A673 (cell line): ENCODE results near the gene CEACAM8. TPM values are rescaled to one million over a fixed set of nuclear protein-coding genes. Genes with fewer than 3 reads are reported as not detected.

ENCODE experiments used
- BruUV-seq: library from RNA; stranded (reverse); fragments of 400-500 nt; replicated peaks from 2 replicates; lab custom pipeline; 2021; lab: Mats Ljungman, UMichigan
- CTCF ChIA-PET: fragments of 300-600 bp; sonication (Branson Sonifier 250); formaldehyde crosslinking; loops from one replicate; lab custom pipeline; 2022; ENCODE audit warnings: antibody characterized with exemption; lab: Charles Lee
- POLR2A ChIA-PET: fragments of 300-600 bp; sonication (Branson Sonifier 250); formaldehyde crosslinking; loops from one replicate; lab custom pipeline; 2022; ENCODE audit warnings: antibody characterized with exemption; ENCODE audit not compliant: low non-redundant PET; lab: Charles Lee
- DNase-seq: peaks from one replicate; pipeline ENCODE4 v3.0.0-alpha.2; 2015; ENCODE audit warnings: low spot score
- H3K27ac ChIP-seq: fragments of 200-600 bp; sonication (generic); 2 replicates; pipeline ENCODE4 v1.5.1; 2016; ENCODE audit warnings: mixed run types, low read depth, mild to moderate bottlenecking, mixed read lengths, antibody characterized with exemption, low read length; ENCODE audit not compliant: poor library complexity, severe bottlenecking
- H3K27me3 ChIP-seq: fragments of 200-600 bp; sonication (generic); replicated peaks from 2 replicates; pipeline ENCODE4 v1.6.1; 2017; ENCODE audit warnings: mixed run types, low read depth, mild to moderate bottlenecking, mixed read lengths, antibody characterized with exemption, low read length; ENCODE audit not compliant: insufficient read depth, poor library complexity
- H3K36me3 ChIP-seq: fragments of 200-600 bp; sonication (generic); 2 replicates; pipeline ENCODE4 v1.6.1; 2016; ENCODE audit warnings: mixed run types, mild to moderate bottlenecking, mixed read lengths, antibody characterized with exemption, low read length; ENCODE audit not compliant: insufficient read depth, poor library complexity, severe bottlenecking
- H3K4me1 ChIP-seq: fragments of 200-600 bp; sonication (generic); 2 replicates; pipeline ENCODE4 v1.6.1; 2017; ENCODE audit warnings: mixed run types, mild to moderate bottlenecking, mixed read lengths, antibody characterized with exemption, low read length; ENCODE audit not compliant: insufficient read depth, poor library complexity, severe bottlenecking
- H3K4me3 ChIP-seq: fragments of 200-600 bp; sonication (generic); 2 replicates; pipeline ENCODE4 v1.5.1; 2016; ENCODE audit warnings: low read depth, mixed run types, mild to moderate bottlenecking, mixed read lengths, low read length; ENCODE audit not compliant: poor library complexity, severe bottlenecking
- H3K9me3 ChIP-seq: fragments of 200-600 bp; sonication (generic); 2 replicates; pipeline ENCODE4 v1.6.1; 2016; ENCODE audit warnings: mixed run types, low read depth, mild to moderate bottlenecking, mixed read lengths, antibody characterized with exemption, low read length; ENCODE audit not compliant: poor library complexity, severe bottlenecking
- EZH2 ChIP-seq: fragments of 200-600 bp; sonication (generic); IDR thresholded peaks from 2 replicates; pipeline ENCODE4 v1.6.1; 2017; ENCODE audit warnings: borderline replicate concordance, low read depth, mild to moderate bottlenecking, mixed read lengths, antibody characterized with exemption, low read length; ENCODE audit not compliant: poor library complexity, severe bottlenecking
- intact Hi-C: fragments of 100-400 bp; cut with micrococcal nuclease; formaldehyde crosslinking; loops from one replicate; pipeline ENCODE4 v1.10.0; 2022; ENCODE audit not compliant: unreplicated experiment
- total RNA-seq: library from RNA; stranded (reverse); gene quantifications from 2 replicates; pipeline ENCODE4 v1.2.3, GENCODE V29; 2021
- TF ChIP-seq, protein P1 (sequence below): fragments of 300-800, 200-600 bp; sonication (generic); conservative IDR thresholded peaks from 2 replicates; pipeline ENCODE4 v1.5.1; 2017; ENCODE audit warnings: low read depth, mild to moderate bottlenecking, antibody characterized with exemption, low read length, moderate library complexity, mixed read lengths

CEACAM8 gene
- total RNA-seq, 1 experiment from 2014 or later = not detected

DNA sequence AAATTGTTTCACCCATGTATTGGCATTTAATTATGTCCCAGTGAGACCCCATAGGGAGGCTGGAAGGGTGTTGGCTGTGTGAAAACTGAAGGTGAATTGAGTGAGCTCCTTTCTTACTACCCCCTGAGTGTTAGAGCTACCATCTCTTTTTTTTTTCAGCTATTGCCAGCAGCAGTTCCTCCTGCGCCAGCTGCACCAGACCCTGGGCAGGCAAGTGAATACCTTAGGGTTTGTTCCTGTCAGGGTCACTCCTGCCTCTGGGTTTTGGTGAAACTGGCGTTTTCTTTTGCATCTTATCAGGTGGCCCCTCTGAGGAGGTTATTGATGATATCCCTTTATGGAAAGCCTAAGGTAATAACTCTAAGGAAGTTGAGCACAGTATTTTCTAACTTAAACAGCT is 25.5 kb downstream of the CEACAM8 start:
- ChIA-PET CTCF (no interaction called here), POLR2A (no interaction called here)
- intact Hi-C loops = no loop called here
- H3K9me3 ChIP-seq = no peaks in the 10 kb centered on the region
- H3K36me3 ChIP-seq = no peaks in the 10 kb centered on the region
- H3K27ac ChIP-seq = no peak overlapping the region
- H3K4me3 ChIP-seq = no peak overlapping the region
- H3K4me1 ChIP-seq = no peaks in the 10 kb centered on the region
- TF ChIP-seq, protein P1, sequence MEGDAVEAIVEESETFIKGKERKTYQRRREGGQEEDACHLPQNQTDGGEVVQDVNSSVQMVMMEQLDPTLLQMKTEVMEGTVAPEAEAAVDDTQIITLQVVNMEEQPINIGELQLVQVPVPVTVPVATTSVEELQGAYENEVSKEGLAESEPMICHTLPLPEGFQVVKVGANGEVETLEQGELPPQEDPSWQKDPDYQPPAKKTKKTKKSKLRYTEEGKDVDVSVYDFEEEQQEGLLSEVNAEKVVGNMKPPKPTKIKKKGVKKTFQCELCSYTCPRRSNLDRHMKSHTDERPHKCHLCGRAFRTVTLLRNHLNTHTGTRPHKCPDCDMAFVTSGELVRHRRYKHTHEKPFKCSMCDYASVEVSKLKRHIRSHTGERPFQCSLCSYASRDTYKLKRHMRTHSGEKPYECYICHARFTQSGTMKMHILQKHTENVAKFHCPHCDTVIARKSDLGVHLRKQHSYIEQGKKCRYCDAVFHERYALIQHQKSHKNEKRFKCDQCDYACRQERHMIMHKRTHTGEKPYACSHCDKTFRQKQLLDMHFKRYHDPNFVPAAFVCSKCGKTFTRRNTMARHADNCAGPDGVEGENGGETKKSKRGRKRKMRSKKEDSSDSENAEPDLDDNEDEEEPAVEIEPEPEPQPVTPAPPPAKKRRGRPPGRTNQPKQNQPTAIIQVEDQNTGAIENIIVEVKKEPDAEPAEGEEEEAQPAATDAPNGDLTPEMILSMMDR = no peak
- no peak for TF ChIP-seq EZH2
- no peak for DNase-seq
- BruUV-seq = no TSS peak
- peaks cover 11% of the 10 kb centered on the region for H3K27me3 ChIP-seq

GRCh38 chr19:42568006-42568405 is 26.7 kb downstream of the CEACAM8 start:
- TF ChIP-seq, protein P1 = no peak
- no peak for TF ChIP-seq EZH2
- CTCF ChIA-PET = no interaction called here
- Histone ChIP-seq H3K4me1 (no peaks in the 10 kb centered on the region), H3K36me3 (no peaks in the 10 kb centered on the region), H3K4me3 (no peak overlapping the region), H3K27ac (no peak overlapping the region), H3K9me3 (no peaks in the 10 kb centered on the region), H3K27me3 (peaks cover 3% of the 10 kb centered on the region)
- no peak for DNase-seq
- BruUV-seq = no TSS peak
- intact Hi-C loops = no loop called here
- POLR2A ChIA-PET = no interaction called here

DNA sequence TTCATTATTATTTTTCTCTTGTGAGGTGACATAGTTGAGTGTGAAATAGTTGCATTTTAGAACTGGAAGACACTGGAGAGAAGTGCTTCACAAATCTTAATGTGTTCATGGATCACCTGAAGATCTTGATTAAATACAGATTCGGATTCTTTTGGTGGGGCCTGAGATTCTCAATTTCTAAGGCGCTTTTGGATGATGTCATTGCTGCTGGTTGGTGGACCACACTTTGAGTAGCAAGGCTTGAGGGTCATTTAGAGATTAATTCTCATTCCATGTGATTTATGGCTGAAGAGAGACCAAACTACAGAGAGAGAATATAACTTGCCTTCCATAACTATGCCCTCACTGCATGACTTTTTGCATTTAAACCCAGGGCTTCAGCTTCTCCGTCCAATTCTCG is 27.2 kb downstream of the CEACAM8 start:
- Histone ChIP-seq H3K36me3 (no peaks in the 10 kb centered on the region), H3K4me3 (no peak overlapping the region), H3K27me3 (peaks cover 3% of the 10 kb centered on the region), H3K4me1 (no peaks in the 10 kb centered on the region), H3K9me3 (no peaks in the 10 kb centered on the region), H3K27ac (no peak overlapping the region)
- TF ChIP-seq, protein P1 = no peak
- no peak for TF ChIP-seq EZH2
- no peak for DNase-seq
- ChIA-PET CTCF (no interaction called here), POLR2A (no interaction called here)
- no TSS peak for BruUV-seq
- intact Hi-C loops = no loop called here
